HCT116 (cell line): Measurements from ENCODE around the gene CRMP1. TPM values are rescaled to one million over a fixed set of nuclear protein-coding genes. Genes with fewer than 3 reads are reported as not detected.

Experiments used
- ATAC-seq: fragments of 200-7000 bp; cut with Tn5 transposase; 2 replicates; pipeline ENCODE4 v1.9.1; 2020; ENCODE audit warnings: mild to moderate bottlenecking, moderate library complexity
- BruUV-seq: library from RNA; stranded (reverse); fragments of 400-500 nt; replicated peaks from 2 replicates; lab custom pipeline; 2021; lab: Mats Ljungman, UMichigan
- CTCF ChIA-PET: fragments of 300-600 bp; sonication (Branson Sonifier 250); formaldehyde crosslinking; loops from one replicate; lab custom pipeline; 2021; ENCODE audit warnings: antibody characterized with exemption; lab: Charles Lee
- POLR2A ChIA-PET: fragments of 300-600, 350-600 bp; sonication (Branson Sonifier 250); formaldehyde crosslinking; loops from one replicate; lab custom pipeline; 2021; ENCODE audit warnings: antibody characterized with exemption; lab: Charles Lee
- RAD21 ChIA-PET, 2 experiments: fragments of 300-600 bp; sonication (Branson Sonifier 250); formaldehyde crosslinking; loops; one replicate each; lab custom pipeline; 2023; ENCODE audit warnings: low total read pairs in 2 of 2; ENCODE audit not compliant: uncharacterized antibody in 2 of 2, unreplicated experiment in 2 of 2, low non-redundant PET in 1 of 2; lab: Charles Lee
- DNase-seq: peaks from one replicate; pipeline ENCODE4 v3.0.0-alpha.2; 2010; ENCODE audit warnings: low read depth, low spot score
- H2AFZ ChIP-seq: fragments of 200-600 bp; shearing (Covaris generic), sonication (generic); 2 replicates; pipeline ENCODE4 v1.6.1; 2017; ENCODE audit warnings: low read depth, mixed run types, mixed read lengths, antibody characterized with exemption, low read length; ENCODE audit not compliant: poor library complexity, severe bottlenecking
- H3K27ac ChIP-seq: 2 replicates; pipeline ENCODE4 v1.5.1; 2012; ENCODE audit warnings: low read depth, low read length
- H3K27me3 ChIP-seq: fragments of 200-600 bp; sonication (generic); 2 replicates; pipeline ENCODE4 v1.6.1; 2016; ENCODE audit warnings: mixed run types, low read length, mixed read lengths; ENCODE audit not compliant: insufficient read depth
- H3K36me3 ChIP-seq, 2 experiments: fragments of 200-500 bp in 1 of 2; fragments of 200-600 bp in 1 of 2; sonication (Bioruptor generic) in 1 of 2; sonication (generic) in 1 of 2; 2 replicates each; pipeline versions ENCODE4 v1.5.1 to v1.6.1; 2014 to 2016; ENCODE audit warnings: low read length in 2 of 2, inconsistent platforms in 1 of 2, mixed read lengths in 1 of 2, mixed run types in 1 of 2; ENCODE audit not compliant: insufficient read depth in 2 of 2, control insufficient read depth in 1 of 2
- H3K4me1 ChIP-seq, 2 experiments: fragments of 200-600 bp in 1 of 2; sonication (generic) in 1 of 2; 2 replicates each; pipeline versions ENCODE4 v1.5.1 to v1.6.1; 2012 to 2017; ENCODE audit warnings: low read length in 2 of 2, inconsistent platforms in 1 of 2, mild to moderate bottlenecking in 1 of 2, mixed read lengths in 1 of 2, mixed run types in 1 of 2, moderate library complexity in 1 of 2; ENCODE audit not compliant: insufficient read depth in 2 of 2, control insufficient read depth in 1 of 2
- H3K4me2 ChIP-seq: fragments of 200-600 bp; sonication (generic); 2 replicates; pipeline ENCODE4 v1.6.1; 2017; ENCODE audit warnings: mixed run types, low read length, mixed read lengths
- H3K4me3 ChIP-seq, 2 experiments: fragments of 200-600 bp in 1 of 2; sonication (generic) in 1 of 2; replicated peaks in 1 of 2; 2 replicates each; pipeline ENCODE4 v1.5.1; 2011 to 2016; ENCODE audit warnings: low read length in 2 of 2, control low read depth in 1 of 2, low read depth in 1 of 2, mild to moderate bottlenecking in 1 of 2, mixed read lengths in 1 of 2, mixed run types in 1 of 2
- H3K79me2 ChIP-seq: fragments of 200-600 bp; sonication (generic); 2 replicates; pipeline ENCODE4 v1.6.1; 2017; ENCODE audit warnings: mild to moderate bottlenecking, mixed run types, low read length, moderate library complexity, mixed read lengths; ENCODE audit not compliant: insufficient read depth
- H3K9ac ChIP-seq: fragments of 200-600 bp; sonication (generic); 2 replicates; pipeline ENCODE4 v1.6.1; 2016; ENCODE audit warnings: low read length, mixed read lengths
- H3K9me2 ChIP-seq: fragments of 200-600 bp; sonication (generic), shearing (Covaris generic); 2 replicates; pipeline ENCODE4 v1.6.1; 2017; ENCODE audit warnings: mixed run types, mild to moderate bottlenecking, moderate library complexity; ENCODE audit not compliant: insufficient read depth
- H3K9me3 ChIP-seq, 2 experiments: fragments of 200-500 bp in 1 of 2; fragments of 200-600 bp in 1 of 2; sonication (Bioruptor generic) in 1 of 2; sonication (generic) in 1 of 2; 2 replicates each; pipeline ENCODE4 v1.6.1; 2014 to 2017; ENCODE audit warnings: low read length in 2 of 2, mixed read lengths in 2 of 2, inconsistent platforms in 1 of 2, low read depth in 1 of 2, mild to moderate bottlenecking in 1 of 2, mixed run types in 1 of 2, moderate library complexity in 1 of 2; ENCODE audit not compliant: control insufficient read depth in 1 of 2, insufficient read depth in 1 of 2
- H4K20me1 ChIP-seq: fragments of 200-600 bp; sonication (generic), shearing (Covaris generic); 2 replicates; pipeline ENCODE4 v1.6.1; 2017; ENCODE audit warnings: mixed run types, mild to moderate bottlenecking, moderate library complexity; ENCODE audit not compliant: insufficient read depth
- CBX3 ChIP-seq: IDR thresholded peaks from 2 replicates; pipeline ENCODE4 v1.6.1; 2012; ENCODE audit warnings: low read depth
- EGR1 ChIP-seq: IDR thresholded peaks from 2 replicates; pipeline ENCODE4 v1.6.1; 2012; ENCODE audit warnings: low read depth
- ELF1 ChIP-seq: IDR thresholded peaks from 2 replicates; pipeline ENCODE4 v1.6.1; 2012; ENCODE audit warnings: low read depth, borderline replicate concordance
- EZH2 ChIP-seq: fragments of 200-600 bp; sonication (generic); IDR thresholded peaks from 2 replicates; pipeline ENCODE4 v1.6.1; 2017; ENCODE audit warnings: antibody characterized with exemption, mixed run types
- EZH2phosphoT487 ChIP-seq: fragments of 200-600 bp; IDR thresholded peaks from 2 replicates; pipeline ENCODE4 v1.6.1; 2018; ENCODE audit warnings: antibody characterized with exemption, borderline replicate concordance
- FOSL1 ChIP-seq: IDR thresholded peaks from 2 replicates; pipeline ENCODE4 v1.6.1; 2012; ENCODE audit warnings: low read depth
- JUND ChIP-seq: IDR thresholded peaks from 2 replicates; pipeline ENCODE4 v1.6.1; 2012
- POLR2A ChIP-seq: IDR thresholded peaks from 2 replicates; pipeline ENCODE4 v1.7.0; 2011; ENCODE audit warnings: borderline replicate concordance; ENCODE audit not compliant: insufficient read depth, insufficient read length; ENCODE audit errors: extremely low read depth
- RAD21 ChIP-seq: IDR thresholded peaks from 2 replicates; pipeline ENCODE4 v1.6.1; 2012; ENCODE audit warnings: low read depth, mild to moderate bottlenecking
- SIN3A ChIP-seq: IDR thresholded peaks from 2 replicates; pipeline ENCODE4 v1.6.1; 2012; ENCODE audit warnings: low read depth
- SP1 ChIP-seq: IDR thresholded peaks from 2 replicates; pipeline ENCODE4 v1.6.1; 2012; ENCODE audit warnings: low read depth
- SRF ChIP-seq: IDR thresholded peaks from 2 replicates; pipeline ENCODE4 v1.6.1; 2012; ENCODE audit warnings: low read depth
- ZFX ChIP-seq: fragments of 450-650 bp; IDR thresholded peaks from 2 replicates; pipeline ENCODE4 v1.6.1; 2017
- ZNF274 ChIP-seq: fragments of 200-500 bp; sonication (Bioruptor generic); IDR thresholded peaks from 2 replicates; pipeline ENCODE4 v1.6.1; 2014; ENCODE audit warnings: mild to moderate bottlenecking, low read depth, low read length, inconsistent platforms
- intact Hi-C: fragments of 100-400 bp; cut with micrococcal nuclease; formaldehyde crosslinking; loops from 2 replicates; pipeline ENCODE4 v1.10.0; 2022
- total RNA-seq: library from RNA; stranded (reverse); gene quantifications from one replicate; pipeline ENCODE4 v1.2.1, GENCODE V29; 2021; ENCODE audit not compliant: unreplicated experiment
- TF ChIP-seq, protein P1 (sequence below): IDR thresholded peaks from 2 replicates; pipeline ENCODE4 v1.6.1; 2012; ENCODE audit warnings: low read depth
- TF ChIP-seq, protein P2 (sequence below): IDR thresholded peaks from 2 replicates; pipeline ENCODE4 v1.6.1; 2011; ENCODE audit warnings: mild to moderate bottlenecking, low read length, moderate library complexity; ENCODE audit not compliant: insufficient replicate concordance; ENCODE audit errors: extremely low read depth
- TF ChIP-seq, protein P3 (sequence below): IDR thresholded peaks from 2 replicates; pipeline ENCODE4 v1.6.1; 2012
- TF ChIP-seq, protein P4 (sequence below): IDR thresholded peaks from 2 replicates; pipeline ENCODE4 v1.6.1; 2012
- TF ChIP-seq, protein P5 (sequence below), 3 experiments: fragments of 200-600 bp in 1 of 3; sonication (generic) in 1 of 3; IDR thresholded peaks in 2 of 3; conservative IDR thresholded peaks in 1 of 3; 2 replicates each; pipeline ENCODE4 v1.5.1; 2012 to 2017; ENCODE audit warnings: low read depth in 2 of 3, low read length in 2 of 3, antibody characterized with exemption in 1 of 3, borderline replicate concordance in 1 of 3, control low read depth in 1 of 3, mild to moderate bottlenecking in 1 of 3, mixed read lengths in 1 of 3, mixed run types in 1 of 3, moderate library complexity in 1 of 3; ENCODE audit not compliant: insufficient read depth in 1 of 3

The CRMP1 gene
- total RNA-seq, 1 experiment from 2014 or later: not detected

DNA sequence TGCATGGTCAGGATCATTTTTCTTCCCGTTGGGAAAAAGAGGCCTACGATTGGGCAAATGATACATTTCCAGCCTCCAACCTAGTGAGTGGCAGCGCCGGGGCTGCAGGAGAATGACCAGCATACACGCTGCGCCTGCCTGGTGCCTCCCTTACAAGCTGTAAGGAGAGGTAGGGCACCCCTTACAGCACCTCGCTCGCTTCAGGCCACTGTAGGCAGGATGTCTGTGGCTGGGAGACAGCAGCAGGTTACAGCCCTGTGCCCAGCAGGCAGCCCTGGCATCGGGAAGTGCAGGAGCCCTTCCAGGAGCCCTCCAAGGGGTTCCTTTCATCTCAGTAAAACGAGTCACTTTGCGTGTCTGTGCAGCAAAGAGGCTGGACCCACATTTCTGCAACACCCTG lies 93.5 kb downstream of the CRMP1 start:
- peaks cover 3% of the 10 kb centered on the region; the same call in 1 of the 2 replicates for H3K27me3 ChIP-seq
- H3K9me2 ChIP-seq: no peaks in the 10 kb centered on the region
- TF ChIP-seq EGR1: no peak
- TF ChIP-seq ZFX: no peak
- no peak for TF ChIP-seq FOSL1
- TF ChIP-seq SRF: no peak
- no peak for TF ChIP-seq EZH2
- TF ChIP-seq JUND: no peak
- TF ChIP-seq SP1: no peak
- TF ChIP-seq, protein P1, sequence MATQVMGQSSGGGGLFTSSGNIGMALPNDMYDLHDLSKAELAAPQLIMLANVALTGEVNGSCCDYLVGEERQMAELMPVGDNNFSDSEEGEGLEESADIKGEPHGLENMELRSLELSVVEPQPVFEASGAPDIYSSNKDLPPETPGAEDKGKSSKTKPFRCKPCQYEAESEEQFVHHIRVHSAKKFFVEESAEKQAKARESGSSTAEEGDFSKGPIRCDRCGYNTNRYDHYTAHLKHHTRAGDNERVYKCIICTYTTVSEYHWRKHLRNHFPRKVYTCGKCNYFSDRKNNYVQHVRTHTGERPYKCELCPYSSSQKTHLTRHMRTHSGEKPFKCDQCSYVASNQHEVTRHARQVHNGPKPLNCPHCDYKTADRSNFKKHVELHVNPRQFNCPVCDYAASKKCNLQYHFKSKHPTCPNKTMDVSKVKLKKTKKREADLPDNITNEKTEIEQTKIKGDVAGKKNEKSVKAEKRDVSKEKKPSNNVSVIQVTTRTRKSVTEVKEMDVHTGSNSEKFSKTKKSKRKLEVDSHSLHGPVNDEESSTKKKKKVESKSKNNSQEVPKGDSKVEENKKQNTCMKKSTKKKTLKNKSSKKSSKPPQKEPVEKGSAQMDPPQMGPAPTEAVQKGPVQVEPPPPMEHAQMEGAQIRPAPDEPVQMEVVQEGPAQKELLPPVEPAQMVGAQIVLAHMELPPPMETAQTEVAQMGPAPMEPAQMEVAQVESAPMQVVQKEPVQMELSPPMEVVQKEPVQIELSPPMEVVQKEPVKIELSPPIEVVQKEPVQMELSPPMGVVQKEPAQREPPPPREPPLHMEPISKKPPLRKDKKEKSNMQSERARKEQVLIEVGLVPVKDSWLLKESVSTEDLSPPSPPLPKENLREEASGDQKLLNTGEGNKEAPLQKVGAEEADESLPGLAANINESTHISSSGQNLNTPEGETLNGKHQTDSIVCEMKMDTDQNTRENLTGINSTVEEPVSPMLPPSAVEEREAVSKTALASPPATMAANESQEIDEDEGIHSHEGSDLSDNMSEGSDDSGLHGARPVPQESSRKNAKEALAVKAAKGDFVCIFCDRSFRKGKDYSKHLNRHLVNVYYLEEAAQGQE: no peak
- no peak for TF ChIP-seq EZH2phosphoT487
- TF ChIP-seq, protein P2, sequence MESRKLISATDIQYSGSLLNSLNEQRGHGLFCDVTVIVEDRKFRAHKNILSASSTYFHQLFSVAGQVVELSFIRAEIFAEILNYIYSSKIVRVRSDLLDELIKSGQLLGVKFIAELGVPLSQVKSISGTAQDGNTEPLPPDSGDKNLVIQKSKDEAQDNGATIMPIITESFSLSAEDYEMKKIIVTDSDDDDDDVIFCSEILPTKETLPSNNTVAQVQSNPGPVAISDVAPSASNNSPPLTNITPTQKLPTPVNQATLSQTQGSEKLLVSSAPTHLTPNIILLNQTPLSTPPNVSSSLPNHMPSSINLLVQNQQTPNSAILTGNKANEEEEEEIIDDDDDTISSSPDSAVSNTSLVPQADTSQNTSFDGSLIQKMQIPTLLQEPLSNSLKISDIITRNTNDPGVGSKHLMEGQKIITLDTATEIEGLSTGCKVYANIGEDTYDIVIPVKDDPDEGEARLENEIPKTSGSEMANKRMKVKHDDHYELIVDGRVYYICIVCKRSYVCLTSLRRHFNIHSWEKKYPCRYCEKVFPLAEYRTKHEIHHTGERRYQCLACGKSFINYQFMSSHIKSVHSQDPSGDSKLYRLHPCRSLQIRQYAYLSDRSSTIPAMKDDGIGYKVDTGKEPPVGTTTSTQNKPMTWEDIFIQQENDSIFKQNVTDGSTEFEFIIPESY: no peak
- TF ChIP-seq, protein P3, sequence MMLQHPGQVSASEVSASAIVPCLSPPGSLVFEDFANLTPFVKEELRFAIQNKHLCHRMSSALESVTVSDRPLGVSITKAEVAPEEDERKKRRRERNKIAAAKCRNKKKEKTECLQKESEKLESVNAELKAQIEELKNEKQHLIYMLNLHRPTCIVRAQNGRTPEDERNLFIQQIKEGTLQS: no peak
- TF ChIP-seq POLR2A: no peak
- no peak for TF ChIP-seq SIN3A
- TF ChIP-seq, protein P4, sequence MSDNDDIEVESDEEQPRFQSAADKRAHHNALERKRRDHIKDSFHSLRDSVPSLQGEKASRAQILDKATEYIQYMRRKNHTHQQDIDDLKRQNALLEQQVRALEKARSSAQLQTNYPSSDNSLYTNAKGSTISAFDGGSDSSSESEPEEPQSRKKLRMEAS: no peak
- TF ChIP-seq ELF1: no peak
- TF ChIP-seq CBX3: no peak
- no peak for TF ChIP-seq ZNF274
- TF ChIP-seq RAD21: no peak
- TF ChIP-seq, protein P5, sequence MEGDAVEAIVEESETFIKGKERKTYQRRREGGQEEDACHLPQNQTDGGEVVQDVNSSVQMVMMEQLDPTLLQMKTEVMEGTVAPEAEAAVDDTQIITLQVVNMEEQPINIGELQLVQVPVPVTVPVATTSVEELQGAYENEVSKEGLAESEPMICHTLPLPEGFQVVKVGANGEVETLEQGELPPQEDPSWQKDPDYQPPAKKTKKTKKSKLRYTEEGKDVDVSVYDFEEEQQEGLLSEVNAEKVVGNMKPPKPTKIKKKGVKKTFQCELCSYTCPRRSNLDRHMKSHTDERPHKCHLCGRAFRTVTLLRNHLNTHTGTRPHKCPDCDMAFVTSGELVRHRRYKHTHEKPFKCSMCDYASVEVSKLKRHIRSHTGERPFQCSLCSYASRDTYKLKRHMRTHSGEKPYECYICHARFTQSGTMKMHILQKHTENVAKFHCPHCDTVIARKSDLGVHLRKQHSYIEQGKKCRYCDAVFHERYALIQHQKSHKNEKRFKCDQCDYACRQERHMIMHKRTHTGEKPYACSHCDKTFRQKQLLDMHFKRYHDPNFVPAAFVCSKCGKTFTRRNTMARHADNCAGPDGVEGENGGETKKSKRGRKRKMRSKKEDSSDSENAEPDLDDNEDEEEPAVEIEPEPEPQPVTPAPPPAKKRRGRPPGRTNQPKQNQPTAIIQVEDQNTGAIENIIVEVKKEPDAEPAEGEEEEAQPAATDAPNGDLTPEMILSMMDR (IDR thresholded peaks at IDR 0.05 in 2 of 3, conservative IDR thresholded peaks at IDR 0.05 in 1 of 3; ENCODE audit: borderline replicate concordance in 1 of 3, insufficient read depth in 1 of 3, low read depth in 2 of 3, low read length in 2 of 3): no peak
- intact Hi-C loops: no loop called here
- no peaks in the 10 kb centered on the region for H3K79me2 ChIP-seq
- no peak overlapping the region for H3K4me2 ChIP-seq
- H3K9ac ChIP-seq: no peak overlapping the region
- RAD21 ChIA-PET: no interaction called here
- H3K36me3 ChIP-seq: no peaks in the 10 kb centered on the region
- no TSS peak for BruUV-seq
- H3K4me3 ChIP-seq: no peak overlapping the region
- no peak overlapping the region for H3K27ac ChIP-seq
- POLR2A ChIA-PET: no interaction called here
- CTCF ChIA-PET: interaction anchor here (0.7 kb wide), 1 partner anchor 196 kb away, joined by 3 read pairs; no protein-coding TSS in a partner anchor
- H3K9me3 ChIP-seq: no peaks in the 10 kb centered on the region
- H2AFZ ChIP-seq: no peak overlapping the region
- no peaks in the 10 kb centered on the region for H3K4me1 ChIP-seq
- ATAC-seq (no peak), DNase-seq (no peak)
- H4K20me1 ChIP-seq: no peaks in the 10 kb centered on the region
